ENCODE results near the gene IDH1. TPM values are rescaled to one million over a fixed set of nuclear protein-coding genes. Genes with fewer than 3 reads are reported as not detected.

IDH1 gene
- total and polyA plus RNA-seq, 2 of the 13 experiments (the other 11 are each of a cell fraction or from before 2014, with no cell fraction given): 312 to 1,077 TPM

DNA sequence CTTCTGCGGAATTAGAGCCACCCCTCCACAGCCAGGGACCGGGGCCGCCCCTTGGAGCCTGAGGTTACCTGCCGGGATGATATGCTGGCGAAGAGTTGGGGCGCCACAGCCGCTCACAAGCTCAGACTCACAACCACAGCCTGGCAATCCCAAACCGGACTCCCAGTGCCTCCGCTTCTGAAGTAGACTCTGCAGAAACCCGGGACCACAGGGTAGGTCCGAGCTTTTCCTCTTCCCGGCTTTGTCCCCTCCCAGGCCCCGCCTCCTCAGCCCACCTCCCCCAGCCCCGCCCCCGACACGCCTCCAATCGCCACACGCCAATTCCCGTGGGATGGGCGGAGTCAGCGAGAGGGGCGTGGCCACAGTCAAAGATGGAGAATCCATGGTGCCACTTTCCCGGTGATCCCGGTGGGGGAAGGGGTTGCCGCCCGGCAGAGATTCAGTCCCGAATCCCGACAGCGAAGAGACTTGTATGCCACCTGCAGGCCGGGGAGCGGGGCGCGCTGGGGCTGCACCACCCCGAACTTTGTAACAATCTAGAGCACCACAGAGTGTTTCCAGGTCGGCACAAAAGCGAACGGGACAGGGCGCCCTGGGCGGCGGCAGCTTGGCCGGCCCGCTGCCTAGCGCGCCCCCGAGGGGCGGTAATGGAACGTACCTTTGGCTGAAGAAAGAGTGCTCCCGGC, at the start of gene IDH1 (continued):
- TF ChIP-seq, protein P1, sequence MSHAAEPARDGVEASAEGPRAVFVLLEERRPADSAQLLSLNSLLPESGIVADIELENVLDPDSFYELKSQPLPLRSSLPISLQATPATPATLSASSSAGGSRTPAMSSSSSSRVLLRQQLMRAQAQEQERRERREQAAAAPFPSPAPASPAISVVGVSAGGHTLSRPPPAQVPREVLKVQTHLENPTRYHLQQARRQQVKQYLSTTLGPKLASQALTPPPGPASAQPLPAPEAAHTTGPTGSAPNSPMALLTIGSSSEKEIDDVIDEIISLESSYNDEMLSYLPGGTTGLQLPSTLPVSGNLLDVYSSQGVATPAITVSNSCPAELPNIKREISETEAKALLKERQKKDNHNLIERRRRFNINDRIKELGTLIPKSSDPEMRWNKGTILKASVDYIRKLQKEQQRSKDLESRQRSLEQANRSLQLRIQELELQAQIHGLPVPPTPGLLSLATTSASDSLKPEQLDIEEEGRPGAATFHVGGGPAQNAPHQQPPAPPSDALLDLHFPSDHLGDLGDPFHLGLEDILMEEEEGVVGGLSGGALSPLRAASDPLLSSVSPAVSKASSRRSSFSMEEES (CRISPR knock-in tag; IDR thresholded peaks at IDR 0.05): peak; percentile 45; the same call in 1 of the 2 replicates
- TF ChIP-seq RBM39 (IDR thresholded peaks at IDR 0.05; ENCODE audit: low read depth, low read length, poor library complexity, severe bottlenecking): peak; percentile 50
- TF ChIP-seq PLRG1 (conservative IDR thresholded peaks at IDR 0.05): no peak
- no peak for TF ChIP-seq ZNF792 (CRISPR knock-in tag; IDR thresholded peaks at IDR 0.05)
- no peak; the same call in 1 of the 2 replicates for TF ChIP-seq ZSCAN21 (CRISPR knock-in tag; IDR thresholded peaks at IDR 0.05; ENCODE audit: borderline replicate concordance)

DNA sequence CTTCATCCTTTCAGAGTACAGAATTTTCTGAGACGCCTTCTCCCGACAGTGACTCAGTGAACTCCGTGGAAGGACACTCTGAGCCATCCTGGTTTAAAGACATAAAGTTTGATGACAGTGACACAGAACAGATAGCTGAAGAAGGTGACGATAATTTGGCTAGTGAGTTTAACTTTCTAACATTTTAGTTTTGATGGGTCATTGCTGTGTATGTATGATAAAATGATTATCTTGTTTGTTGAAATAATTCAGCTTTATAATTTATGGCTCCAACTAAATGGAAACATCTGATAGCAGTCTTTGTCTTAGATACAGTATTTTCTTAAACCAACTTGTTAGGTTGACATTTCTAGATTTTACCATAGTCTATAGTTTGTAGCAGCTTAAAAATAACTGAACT, 49.3 kb upstream of the IDH1 start:
- Histone ChIP-seq H3K4me3 (replicated peaks in 1 of 3; ENCODE audit: insufficient read depth in 1 of 3, low read depth in 2 of 3, low read length in 3 of 3) (no peak overlapping the region), H3K27me3 (ENCODE audit: control insufficient read depth in 1 of 2, insufficient read depth in 2 of 2, low read length in 2 of 2) (no peaks in the 10 kb centered on the region), H3K4me2 (ENCODE audit: low read depth, low read length) (no peak overlapping the region), H3K36me3 (replicated peaks in 1 of 2; ENCODE audit: control insufficient read depth in 1 of 2, insufficient read depth in 2 of 2, low read length in 2 of 2) (peaks cover 10 to 53% of the 10 kb centered on the region in 2 experiments), H2AFZ (ENCODE audit: low read length) (no peak overlapping the region), H3K9ac (ENCODE audit: insufficient read depth, low read depth, low read length) (no peak overlapping the region), H3K79me2 (ENCODE audit: insufficient read depth, low read length) (no peaks in the 10 kb centered on the region), H3K9me3 (ENCODE audit: low read length) (no peaks in the 10 kb centered on the region), H3K27ac (ENCODE audit: extremely low read length, insufficient read depth, low read length) (no peak overlapping the region), H3K4me1 (ENCODE audit: insufficient read depth, low read length) (no peaks in the 10 kb centered on the region), H4K20me1 (ENCODE audit: insufficient read depth, low read length) (no peaks in the 10 kb centered on the region)
- no TSS peak for BruUV-seq (replicated peaks)
- POLR2A ChIA-PET: no interaction called here
- in situ Hi-C loops (cut with HindIII; ENCODE audit: extremely low pct_ligation_motif_present, low pct_unique_long_range_greater_than_20kb): no loop called here
- WGBS (ENCODE audit: low lambda C conversion rate): 96% methylated on average over 4 of the region's 4 CpGs
- FAIRE-seq: no peak
- intact Hi-C loops (cut with micrococcal nuclease; ENCODE audit: unreplicated experiment): no loop called here
- CTCF ChIA-PET (ENCODE audit: low intra/inter-chr PET ratio, low total read pairs): no interaction called here
- ATAC-seq: no peak
- DNase-seq (ENCODE audit: low spot score): no peak
- TF ChIP-seq GABPB1 (CRISPR knock-in tag; IDR thresholded peaks at IDR 0.05): no peak
- TF ChIP-seq, protein P2, sequence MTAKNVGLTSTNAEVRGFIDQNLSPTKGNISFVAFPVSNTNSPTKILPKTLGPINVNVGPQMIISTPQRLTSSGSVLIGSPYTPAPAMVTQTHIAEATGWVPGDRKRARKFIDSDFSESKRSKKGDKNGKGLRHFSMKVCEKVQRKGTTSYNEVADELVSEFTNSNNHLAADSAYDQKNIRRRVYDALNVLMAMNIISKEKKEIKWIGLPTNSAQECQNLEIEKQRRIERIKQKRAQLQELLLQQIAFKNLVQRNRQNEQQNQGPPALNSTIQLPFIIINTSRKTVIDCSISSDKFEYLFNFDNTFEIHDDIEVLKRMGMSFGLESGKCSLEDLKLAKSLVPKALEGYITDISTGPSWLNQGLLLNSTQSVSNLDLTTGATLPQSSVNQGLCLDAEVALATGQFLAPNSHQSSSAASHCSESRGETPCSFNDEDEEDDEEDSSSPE (CRISPR knock-in tag; IDR thresholded peaks at IDR 0.05): no peak
- TF ChIP-seq HES4 (CRISPR knock-in tag; IDR thresholded peaks at IDR 0.05; ENCODE audit: borderline replicate concordance): no peak
- TF ChIP-seq CHCHD3 (CRISPR knock-in tag; IDR thresholded peaks at IDR 0.05): no peak
- no peak for TF ChIP-seq ZNF446 (CRISPR knock-in tag; IDR thresholded peaks at IDR 0.05)
- TF ChIP-seq ZSCAN25 (CRISPR knock-in tag; IDR thresholded peaks at IDR 0.05): no peak
- TF ChIP-seq ZNF451 (CRISPR knock-in tag; IDR thresholded peaks at IDR 0.05): no peak
- no peak for TF ChIP-seq ZNF781 (CRISPR knock-in tag; IDR thresholded peaks at IDR 0.05; ENCODE audit: borderline replicate concordance, not compliant biosample characterization)
- no peak for TF ChIP-seq ZFP90 (CRISPR knock-in tag; IDR thresholded peaks at IDR 0.05; ENCODE audit: borderline replicate concordance)
- TF ChIP-seq, protein P3, sequence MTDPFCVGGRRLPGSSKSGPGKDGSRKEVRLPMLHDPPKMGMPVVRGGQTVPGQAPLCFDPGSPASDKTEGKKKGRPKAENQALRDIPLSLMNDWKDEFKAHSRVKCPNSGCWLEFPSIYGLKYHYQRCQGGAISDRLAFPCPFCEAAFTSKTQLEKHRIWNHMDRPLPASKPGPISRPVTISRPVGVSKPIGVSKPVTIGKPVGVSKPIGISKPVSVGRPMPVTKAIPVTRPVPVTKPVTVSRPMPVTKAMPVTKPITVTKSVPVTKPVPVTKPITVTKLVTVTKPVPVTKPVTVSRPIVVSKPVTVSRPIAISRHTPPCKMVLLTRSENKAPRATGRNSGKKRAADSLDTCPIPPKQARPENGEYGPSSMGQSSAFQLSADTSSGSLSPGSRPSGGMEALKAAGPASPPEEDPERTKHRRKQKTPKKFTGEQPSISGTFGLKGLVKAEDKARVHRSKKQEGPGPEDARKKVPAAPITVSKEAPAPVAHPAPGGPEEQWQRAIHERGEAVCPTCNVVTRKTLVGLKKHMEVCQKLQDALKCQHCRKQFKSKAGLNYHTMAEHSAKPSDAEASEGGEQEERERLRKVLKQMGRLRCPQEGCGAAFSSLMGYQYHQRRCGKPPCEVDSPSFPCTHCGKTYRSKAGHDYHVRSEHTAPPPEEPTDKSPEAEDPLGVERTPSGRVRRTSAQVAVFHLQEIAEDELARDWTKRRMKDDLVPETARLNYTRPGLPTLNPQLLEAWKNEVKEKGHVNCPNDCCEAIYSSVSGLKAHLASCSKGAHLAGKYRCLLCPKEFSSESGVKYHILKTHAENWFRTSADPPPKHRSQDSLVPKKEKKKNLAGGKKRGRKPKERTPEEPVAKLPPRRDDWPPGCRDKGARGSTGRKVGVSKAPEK (CRISPR knock-in tag; IDR thresholded peaks at IDR 0.05; ENCODE audit: borderline replicate concordance): no peak
- TF ChIP-seq, protein P4, sequence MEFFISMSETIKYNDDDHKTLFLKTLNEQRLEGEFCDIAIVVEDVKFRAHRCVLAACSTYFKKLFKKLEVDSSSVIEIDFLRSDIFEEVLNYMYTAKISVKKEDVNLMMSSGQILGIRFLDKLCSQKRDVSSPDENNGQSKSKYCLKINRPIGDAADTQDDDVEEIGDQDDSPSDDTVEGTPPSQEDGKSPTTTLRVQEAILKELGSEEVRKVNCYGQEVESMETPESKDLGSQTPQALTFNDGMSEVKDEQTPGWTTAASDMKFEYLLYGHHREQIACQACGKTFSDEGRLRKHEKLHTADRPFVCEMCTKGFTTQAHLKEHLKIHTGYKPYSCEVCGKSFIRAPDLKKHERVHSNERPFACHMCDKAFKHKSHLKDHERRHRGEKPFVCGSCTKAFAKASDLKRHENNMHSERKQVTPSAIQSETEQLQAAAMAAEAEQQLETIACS (CRISPR knock-in tag; IDR thresholded peaks at IDR 0.05): no peak
- TF ChIP-seq ZNF17 (CRISPR knock-in tag; IDR thresholded peaks at IDR 0.05): no peak
